Measurements from ENCODE around the gene ATRNL1.

GRCh38 chr10:115744089-115744488, 650.9 kb downstream of the ATRNL1 start:
- TF ChIP-seq, protein P1, sequence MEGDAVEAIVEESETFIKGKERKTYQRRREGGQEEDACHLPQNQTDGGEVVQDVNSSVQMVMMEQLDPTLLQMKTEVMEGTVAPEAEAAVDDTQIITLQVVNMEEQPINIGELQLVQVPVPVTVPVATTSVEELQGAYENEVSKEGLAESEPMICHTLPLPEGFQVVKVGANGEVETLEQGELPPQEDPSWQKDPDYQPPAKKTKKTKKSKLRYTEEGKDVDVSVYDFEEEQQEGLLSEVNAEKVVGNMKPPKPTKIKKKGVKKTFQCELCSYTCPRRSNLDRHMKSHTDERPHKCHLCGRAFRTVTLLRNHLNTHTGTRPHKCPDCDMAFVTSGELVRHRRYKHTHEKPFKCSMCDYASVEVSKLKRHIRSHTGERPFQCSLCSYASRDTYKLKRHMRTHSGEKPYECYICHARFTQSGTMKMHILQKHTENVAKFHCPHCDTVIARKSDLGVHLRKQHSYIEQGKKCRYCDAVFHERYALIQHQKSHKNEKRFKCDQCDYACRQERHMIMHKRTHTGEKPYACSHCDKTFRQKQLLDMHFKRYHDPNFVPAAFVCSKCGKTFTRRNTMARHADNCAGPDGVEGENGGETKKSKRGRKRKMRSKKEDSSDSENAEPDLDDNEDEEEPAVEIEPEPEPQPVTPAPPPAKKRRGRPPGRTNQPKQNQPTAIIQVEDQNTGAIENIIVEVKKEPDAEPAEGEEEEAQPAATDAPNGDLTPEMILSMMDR (IDR thresholded peaks at IDR 0.05), result no peak
- no peak for TF ChIP-seq POLR2AphosphoS5 (IDR thresholded peaks at IDR 0.05)
- no peak for TF ChIP-seq POLR2A (IDR thresholded peaks at IDR 0.05)
- no peak for TF ChIP-seq EP300 (IDR thresholded peaks at IDR 0.05; ENCODE audit: low read depth)
